Measurements from ENCODE around the gene MYO5A.

DNA sequence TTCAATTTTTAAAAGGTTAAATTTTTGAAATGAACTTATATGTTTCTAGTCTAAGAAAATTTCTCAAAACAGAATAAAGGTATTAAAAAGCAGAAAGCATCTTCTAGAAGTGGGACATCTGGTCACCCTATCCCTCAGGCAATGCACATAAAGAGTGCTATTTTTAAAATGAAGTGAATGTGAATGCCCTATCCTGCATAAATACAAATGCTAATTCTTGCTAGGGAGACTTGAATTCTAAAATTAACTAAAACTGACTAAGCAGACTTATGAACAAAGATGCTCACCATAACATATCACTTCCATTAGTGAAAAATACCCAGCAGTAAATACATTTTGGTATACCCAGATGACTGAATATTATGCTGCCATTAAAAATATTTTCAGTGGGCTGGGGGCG, 11.7 kb downstream of the MYO5A start:
- TF ChIP-seq, protein P1, sequence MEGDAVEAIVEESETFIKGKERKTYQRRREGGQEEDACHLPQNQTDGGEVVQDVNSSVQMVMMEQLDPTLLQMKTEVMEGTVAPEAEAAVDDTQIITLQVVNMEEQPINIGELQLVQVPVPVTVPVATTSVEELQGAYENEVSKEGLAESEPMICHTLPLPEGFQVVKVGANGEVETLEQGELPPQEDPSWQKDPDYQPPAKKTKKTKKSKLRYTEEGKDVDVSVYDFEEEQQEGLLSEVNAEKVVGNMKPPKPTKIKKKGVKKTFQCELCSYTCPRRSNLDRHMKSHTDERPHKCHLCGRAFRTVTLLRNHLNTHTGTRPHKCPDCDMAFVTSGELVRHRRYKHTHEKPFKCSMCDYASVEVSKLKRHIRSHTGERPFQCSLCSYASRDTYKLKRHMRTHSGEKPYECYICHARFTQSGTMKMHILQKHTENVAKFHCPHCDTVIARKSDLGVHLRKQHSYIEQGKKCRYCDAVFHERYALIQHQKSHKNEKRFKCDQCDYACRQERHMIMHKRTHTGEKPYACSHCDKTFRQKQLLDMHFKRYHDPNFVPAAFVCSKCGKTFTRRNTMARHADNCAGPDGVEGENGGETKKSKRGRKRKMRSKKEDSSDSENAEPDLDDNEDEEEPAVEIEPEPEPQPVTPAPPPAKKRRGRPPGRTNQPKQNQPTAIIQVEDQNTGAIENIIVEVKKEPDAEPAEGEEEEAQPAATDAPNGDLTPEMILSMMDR (IDR thresholded peaks at IDR 0.05; ENCODE audit: low read depth, low read length), result no peak
- no peak for TF ChIP-seq POLR2A (IDR thresholded peaks at IDR 0.05; ENCODE audit: extremely low read depth, insufficient read length)
- TF ChIP-seq, protein P2, sequence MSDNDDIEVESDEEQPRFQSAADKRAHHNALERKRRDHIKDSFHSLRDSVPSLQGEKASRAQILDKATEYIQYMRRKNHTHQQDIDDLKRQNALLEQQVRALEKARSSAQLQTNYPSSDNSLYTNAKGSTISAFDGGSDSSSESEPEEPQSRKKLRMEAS (IDR thresholded peaks at IDR 0.05; ENCODE audit: low read depth, low read length), result no peak

Data from NB4 (cell line).